ENCODE results near the gene PCK1.

- TF ChIP-seq IRF1 (CRISPR knock-in tag; IDR thresholded peaks at IDR 0.05): no peak
- no peak for TF ChIP-seq SP1 (CRISPR knock-in tag; conservative IDR thresholded peaks at IDR 0.05)
- TF ChIP-seq CREM (CRISPR knock-in tag; IDR thresholded peaks at IDR 0.05): no peak
- no peak for TF ChIP-seq CTCF (IDR thresholded peaks at IDR 0.05)
- TF ChIP-seq ZSCAN18 (CRISPR knock-in tag; IDR thresholded peaks at IDR 0.05): no peak
- TF ChIP-seq USF2 (CRISPR knock-in tag; IDR thresholded peaks at IDR 0.05): no peak
- no peak for TF ChIP-seq ZBTB43 (CRISPR knock-in tag; IDR thresholded peaks at IDR 0.05)
- no peak for TF ChIP-seq ELF4 (CRISPR knock-in tag; IDR thresholded peaks at IDR 0.05; ENCODE audit: low read depth)
- TF ChIP-seq ATF2 (CRISPR knock-in tag; IDR thresholded peaks at IDR 0.05; ENCODE audit: borderline replicate concordance, low read depth): no peak
- no peak for TF ChIP-seq GTF2I (CRISPR knock-in tag; conservative IDR thresholded peaks at IDR 0.05)
These were observed 51.5 kb downstream of the PCK1 start for GRCh38 chr20:57612436-57612835.

All from WTC11 (cell line).